C4-2B (cell line): ENCODE measurements around the gene TNIP3.

Experiments used
- H3K27ac ChIP-seq: fragments of 450-650 bp; 2 replicates; pipeline ENCODE4 v1.5.1; 2017
- CTCF ChIP-seq: fragments of 450-650 bp; conservative IDR thresholded peaks from 2 replicates; pipeline ENCODE4 v1.5.1; 2017; ENCODE audit warnings: mild to moderate bottlenecking
- ZFX ChIP-seq: fragments of 450-650 bp; IDR thresholded peaks from 2 replicates; pipeline ENCODE4 v1.6.1; 2017

TNIP3 gene

GRCh38 chr4:121096191-121096590 is 67.9 kb downstream of the TNIP3 start:
- no peak overlapping the region for H3K27ac ChIP-seq
- TF ChIP-seq ZFX (no peak), CTCF (no peak)

- no peak overlapping the region for H3K27ac ChIP-seq
- no peak for TF ChIP-seq CTCF
- TF ChIP-seq ZFX = no peak
Observed at GRCh38 chr4:121094297-121094966, 69.7 kb downstream of the TNIP3 start.

GRCh38 chr4:121093261-121093660 is 70.9 kb downstream of the TNIP3 start:
- no peak overlapping the region for H3K27ac ChIP-seq
- TF ChIP-seq ZFX (no peak), CTCF (no peak)

- TF ChIP-seq ZFX = no peak
- TF ChIP-seq CTCF = no peak
- H3K27ac ChIP-seq = no peak overlapping the region
Observed at GRCh38 chr4:121091941-121092340, 72.2 kb downstream of the TNIP3 start.

GRCh38 chr4:121088867-121089266 is 75.3 kb downstream of the TNIP3 start:
- no peak for TF ChIP-seq CTCF
- no peak for TF ChIP-seq ZFX
- no peak overlapping the region for H3K27ac ChIP-seq
